ENCODE measurements around the gene MACROD2.
"Not testable (repeated sequence)": the region's sequence is repeated elsewhere in the genome, so short reads cannot be mapped to it uniquely, and the experiment has no call there.

Gene MACROD2

GRCh38 chr20:14889496-14890255, 894.4 kb downstream of the MACROD2 start:
- DNase-seq = no peak

DNA sequence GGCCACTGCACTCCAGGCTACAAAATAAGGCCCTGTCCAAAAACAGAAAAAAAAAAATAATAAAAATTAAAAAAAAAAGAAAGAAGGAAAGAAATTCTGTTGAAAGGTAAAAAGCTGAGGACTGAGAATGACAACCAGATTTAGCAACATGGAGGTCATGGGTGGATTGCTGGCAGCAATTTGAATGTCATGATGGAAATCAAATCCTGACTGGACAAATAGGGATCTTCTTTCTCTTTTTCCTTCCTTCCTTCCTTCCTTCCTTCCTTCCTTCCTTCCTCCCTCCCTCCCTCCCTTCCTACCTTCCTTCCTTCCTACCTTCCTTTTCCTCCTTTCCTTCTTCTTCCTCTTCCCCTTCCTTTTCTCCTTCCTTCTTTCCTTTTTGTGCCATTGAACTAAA, 895.4 kb downstream of the MACROD2 start:
- no peak for DNase-seq

- DNase-seq = no peak
Observed at GRCh38 chr20:14892782-14893181, 897.5 kb downstream of the MACROD2 start.

DNA sequence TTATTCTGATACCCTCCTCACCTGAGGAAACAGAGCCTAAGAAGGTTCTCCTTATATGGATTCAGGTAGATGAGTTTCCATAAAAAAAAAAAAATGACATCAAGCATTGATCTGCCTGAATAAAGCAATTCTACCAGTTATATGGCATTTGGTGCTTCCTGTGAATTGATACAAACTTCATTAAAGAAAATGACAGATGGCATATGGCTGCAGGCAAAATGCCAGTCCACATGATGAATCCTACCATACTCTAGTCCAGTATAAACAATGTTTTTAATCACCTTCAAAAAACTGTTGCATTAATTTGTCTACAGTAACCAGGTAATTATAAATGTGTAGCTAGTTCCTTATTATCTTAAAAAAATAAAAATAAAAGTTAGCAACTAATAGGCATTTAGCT, 901.3 kb downstream of the MACROD2 start:
- no peak for DNase-seq

DNA sequence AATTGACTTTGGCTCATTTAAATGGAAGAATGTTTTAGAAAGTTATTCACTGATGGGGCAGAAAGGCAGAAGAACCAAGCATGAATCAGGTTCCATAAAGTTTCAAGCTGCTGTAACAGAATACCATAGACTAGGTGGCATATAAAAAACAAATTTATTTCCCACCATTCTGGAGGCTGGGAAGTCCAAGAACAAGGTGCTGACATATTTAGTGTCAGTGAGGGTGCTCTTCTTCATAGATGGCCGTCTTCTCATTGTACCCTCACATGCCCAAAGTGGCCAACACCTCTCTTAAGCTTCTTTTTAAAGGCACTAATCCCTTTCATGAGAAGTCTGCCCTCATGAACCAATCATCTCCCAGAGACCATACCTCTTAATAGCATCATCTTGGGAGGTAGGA, 902.3 kb downstream of the MACROD2 start:
- no peak for DNase-seq

- no peak for DNase-seq
Observed at GRCh38 chr20:14902432-14903089, 907.2 kb downstream of the MACROD2 start.

- DNase-seq = no peak
Observed at GRCh38 chr20:14906908-14907434, 911.7 kb downstream of the MACROD2 start.

- DNase-seq = no peak
Observed at GRCh38 chr20:14910126-14910525, 914.8 kb downstream of the MACROD2 start.

- no peak for DNase-seq
Observed at GRCh38 chr20:14913896-14914620, 918.7 kb downstream of the MACROD2 start.

DNA sequence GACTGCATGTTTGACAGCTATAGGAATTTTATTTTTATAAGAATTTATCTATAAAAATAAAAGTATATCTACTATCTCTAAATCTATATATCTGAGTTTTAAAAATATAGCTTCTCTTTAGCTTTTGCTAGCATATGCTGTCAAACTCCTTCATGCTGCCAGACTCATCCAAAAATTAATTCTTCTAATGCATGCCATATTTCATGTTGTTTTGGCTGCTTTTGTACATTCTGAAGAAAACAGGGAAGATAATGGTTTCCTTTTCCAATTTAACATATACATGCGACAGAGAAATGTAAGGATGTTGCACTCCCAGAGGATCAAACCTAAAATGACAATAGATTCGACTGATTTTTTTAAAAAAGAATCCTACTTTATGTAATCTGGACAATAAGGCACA, 919.3 kb downstream of the MACROD2 start:
- no peak for DNase-seq

DNA sequence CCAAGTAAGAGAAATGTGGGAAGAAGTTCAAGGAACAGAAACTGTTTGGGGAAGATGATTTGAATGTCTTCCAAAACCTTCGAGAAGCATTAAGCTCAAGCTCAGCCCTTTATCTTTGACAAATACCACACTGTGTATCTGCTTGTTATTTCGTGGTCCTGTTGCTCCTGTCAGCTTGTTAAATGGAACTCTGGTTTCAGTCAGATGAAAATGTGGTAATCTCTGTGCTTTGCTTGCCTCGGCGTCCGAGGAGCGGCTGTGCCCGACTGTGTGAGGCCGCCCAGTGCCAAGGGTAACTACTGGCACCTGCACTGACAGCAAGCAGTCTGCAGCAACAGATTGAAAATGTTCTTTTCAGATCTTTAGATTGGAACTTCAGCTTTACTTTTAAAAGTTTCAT, 920.0 kb downstream of the MACROD2 start:
- DNase-seq = no peak

DNA sequence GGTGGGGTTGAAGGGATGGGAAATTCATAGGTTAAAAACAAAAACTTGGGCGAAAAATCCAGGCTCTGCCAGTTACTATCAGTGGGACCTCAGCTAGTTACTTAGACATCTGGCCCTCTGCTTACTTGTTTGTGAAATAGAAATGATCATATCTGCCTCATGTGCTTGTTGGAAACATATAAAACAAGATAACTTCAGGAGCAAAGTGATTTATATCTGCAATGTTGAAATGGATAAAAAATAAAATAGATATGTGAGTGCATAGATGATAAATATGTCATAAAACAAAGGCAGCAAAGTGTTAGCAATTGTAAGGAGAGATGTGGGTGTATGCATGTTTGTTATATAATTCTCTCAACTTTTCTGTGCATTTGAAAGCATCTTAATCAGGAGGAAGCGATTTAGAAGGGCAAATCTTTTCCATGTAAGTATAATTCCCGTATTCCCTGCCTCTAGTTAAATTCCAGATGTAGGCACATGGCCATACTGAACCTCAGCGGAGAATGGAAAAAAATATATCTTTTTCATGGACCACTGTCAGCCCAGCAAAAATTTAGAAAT, 921.1 kb downstream of the MACROD2 start:
- no peak for DNase-seq

- no peak for DNase-seq
Observed at GRCh38 chr20:14918281-14918680, 923.0 kb downstream of the MACROD2 start.

- no peak for DNase-seq
Observed at GRCh38 chr20:14918976-14919375, 923.7 kb downstream of the MACROD2 start.

GRCh38 chr20:14919501-14920081, 924.3 kb downstream of the MACROD2 start:
- no peak for DNase-seq

DNA sequence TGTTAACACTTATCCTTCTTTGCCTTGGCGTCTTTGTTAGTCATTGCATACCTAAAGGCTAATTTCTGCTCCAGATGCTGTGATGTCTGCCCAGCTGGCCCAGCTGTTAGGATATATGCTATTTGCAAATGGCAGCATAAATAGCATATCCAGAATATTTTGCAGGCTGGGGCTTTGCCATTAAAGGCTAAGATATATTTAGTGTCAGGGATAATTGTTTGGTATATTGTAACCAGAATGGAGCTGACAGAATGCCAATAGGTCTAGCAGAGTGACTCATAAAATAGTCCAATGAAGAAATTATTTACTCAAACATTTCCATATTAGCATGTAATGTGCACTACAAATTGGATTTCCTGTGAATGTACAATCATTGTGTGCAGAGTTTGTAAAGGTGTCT, 926.2 kb downstream of the MACROD2 start:
- DNase-seq = no peak

GRCh38 chr20:14922503-14923267, 927.4 kb downstream of the MACROD2 start:
- no peak for DNase-seq

GRCh38 chr20:14924433-14924832, 929.1 kb downstream of the MACROD2 start:
- DNase-seq = no peak

DNA sequence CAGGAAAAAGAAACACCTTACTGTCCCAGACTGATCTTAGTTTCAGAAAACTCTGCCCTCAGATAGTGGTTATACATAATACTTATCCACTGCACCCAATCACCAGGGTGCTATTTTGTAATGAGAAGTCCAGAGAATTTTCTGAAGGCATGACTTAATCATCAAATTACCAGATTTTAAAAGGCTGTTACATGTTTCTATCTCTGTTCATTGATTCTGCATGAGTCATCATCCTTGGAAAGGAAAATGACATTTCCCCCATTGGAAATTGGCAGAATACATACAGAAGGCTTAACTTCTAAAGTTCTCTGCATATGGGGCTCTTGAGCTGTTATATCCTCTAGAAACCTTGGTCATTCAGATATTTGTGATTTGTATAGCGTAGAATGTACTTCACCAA, 930.0 kb downstream of the MACROD2 start:
- DNase-seq = no peak

DNA sequence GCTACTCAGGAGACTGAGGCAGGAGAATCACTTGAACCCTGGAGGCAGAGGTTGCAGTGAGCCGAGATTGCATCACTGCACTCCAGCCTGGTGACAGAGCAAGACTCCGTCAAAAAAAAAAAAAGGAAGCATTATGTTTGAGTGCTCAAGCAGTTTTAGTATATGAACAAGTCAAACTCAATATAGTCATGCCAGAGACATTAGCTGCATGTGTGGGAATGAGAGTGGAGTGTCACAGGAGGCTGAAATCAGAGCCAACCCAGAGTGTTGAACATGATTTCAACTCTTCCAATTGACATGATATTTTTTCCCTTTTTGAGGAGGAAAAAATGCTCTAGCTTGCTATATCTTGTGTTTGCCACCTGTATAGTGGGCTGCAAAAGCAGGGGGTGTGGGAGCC, 931.1 kb downstream of the MACROD2 start:
- DNase-seq = not testable (repeated sequence)

DNA sequence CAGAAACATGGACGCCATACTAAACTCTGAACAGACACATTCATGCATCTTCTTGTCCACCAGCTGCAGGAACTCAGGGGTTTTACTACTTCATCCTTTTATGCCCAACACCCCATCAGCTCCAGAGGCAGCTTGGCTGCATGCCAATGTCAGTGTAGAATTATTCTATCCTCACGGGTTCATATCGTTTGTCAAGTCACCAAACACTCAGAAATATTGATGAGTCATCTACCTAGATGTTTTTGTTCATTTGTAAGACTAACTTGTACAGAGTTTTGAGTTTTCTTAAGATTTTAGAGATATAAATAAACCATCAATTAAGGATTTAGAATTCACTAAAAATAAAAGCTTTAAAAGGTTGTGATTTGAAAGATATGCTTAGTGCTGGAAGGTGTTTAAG, 932.8 kb downstream of the MACROD2 start:
- DNase-seq = no peak

DNA sequence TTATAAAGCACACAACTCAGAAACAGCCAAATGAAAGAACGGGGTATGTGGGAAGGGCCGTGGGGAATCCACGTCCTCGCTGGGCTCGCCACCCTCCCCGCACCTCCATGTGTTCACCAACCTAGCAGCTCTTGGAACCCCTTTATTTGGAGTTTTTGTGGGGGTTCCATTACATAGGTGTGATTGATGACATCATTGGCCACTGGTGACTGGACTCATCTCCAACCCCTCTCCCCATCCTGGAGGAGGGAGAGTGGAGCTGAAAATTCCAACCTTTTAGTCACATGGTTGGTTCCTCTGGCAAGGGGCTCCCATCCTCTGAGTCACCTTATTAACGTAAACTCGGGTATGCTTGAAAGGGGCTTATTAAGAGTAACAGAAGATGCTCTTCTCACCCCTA, 934.1 kb downstream of the MACROD2 start:
- DNase-seq = no peak
